Pons (tissue), 1 donor: ENCODE measurements around the gene BLTP3B.
"Not testable (repeated sequence)": the region's sequence is repeated elsewhere in the genome, so short reads cannot be mapped to it uniquely, and the experiment has no call there.

Source experiments
- DNase-seq: peaks from one replicate; pipeline ENCODE4 v3.0.0-alpha.2; 2016; ENCODE audit warnings: low spot score

The BLTP3B gene, protein sequence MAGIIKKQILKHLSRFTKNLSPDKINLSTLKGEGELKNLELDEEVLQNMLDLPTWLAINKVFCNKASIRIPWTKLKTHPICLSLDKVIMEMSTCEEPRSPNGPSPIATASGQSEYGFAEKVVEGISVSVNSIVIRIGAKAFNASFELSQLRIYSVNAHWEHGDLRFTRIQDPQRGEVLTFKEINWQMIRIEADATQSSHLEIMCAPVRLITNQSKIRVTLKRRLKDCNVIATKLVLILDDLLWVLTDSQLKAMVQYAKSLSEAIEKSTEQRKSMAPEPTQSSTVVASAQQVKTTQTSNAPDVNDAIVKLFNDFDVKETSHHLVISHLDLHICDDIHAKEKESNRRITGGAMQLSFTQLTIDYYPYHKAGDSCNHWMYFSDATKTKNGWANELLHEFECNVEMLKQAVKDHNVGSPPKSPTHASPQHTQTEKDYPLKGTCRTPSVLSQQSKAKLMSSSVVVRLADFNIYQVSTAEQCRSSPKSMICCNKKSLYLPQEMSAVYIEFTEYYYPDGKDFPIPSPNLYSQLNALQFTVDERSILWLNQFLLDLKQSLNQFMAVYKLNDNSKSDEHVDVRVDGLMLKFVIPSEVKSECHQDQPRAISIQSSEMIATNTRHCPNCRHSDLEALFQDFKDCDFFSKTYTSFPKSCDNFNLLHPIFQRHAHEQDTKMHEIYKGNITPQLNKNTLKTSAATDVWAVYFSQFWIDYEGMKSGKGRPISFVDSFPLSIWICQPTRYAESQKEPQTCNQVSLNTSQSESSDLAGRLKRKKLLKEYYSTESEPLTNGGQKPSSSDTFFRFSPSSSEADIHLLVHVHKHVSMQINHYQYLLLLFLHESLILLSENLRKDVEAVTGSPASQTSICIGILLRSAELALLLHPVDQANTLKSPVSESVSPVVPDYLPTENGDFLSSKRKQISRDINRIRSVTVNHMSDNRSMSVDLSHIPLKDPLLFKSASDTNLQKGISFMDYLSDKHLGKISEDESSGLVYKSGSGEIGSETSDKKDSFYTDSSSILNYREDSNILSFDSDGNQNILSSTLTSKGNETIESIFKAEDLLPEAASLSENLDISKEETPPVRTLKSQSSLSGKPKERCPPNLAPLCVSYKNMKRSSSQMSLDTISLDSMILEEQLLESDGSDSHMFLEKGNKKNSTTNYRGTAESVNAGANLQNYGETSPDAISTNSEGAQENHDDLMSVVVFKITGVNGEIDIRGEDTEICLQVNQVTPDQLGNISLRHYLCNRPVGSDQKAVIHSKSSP (N-terminal part only)

DNA sequence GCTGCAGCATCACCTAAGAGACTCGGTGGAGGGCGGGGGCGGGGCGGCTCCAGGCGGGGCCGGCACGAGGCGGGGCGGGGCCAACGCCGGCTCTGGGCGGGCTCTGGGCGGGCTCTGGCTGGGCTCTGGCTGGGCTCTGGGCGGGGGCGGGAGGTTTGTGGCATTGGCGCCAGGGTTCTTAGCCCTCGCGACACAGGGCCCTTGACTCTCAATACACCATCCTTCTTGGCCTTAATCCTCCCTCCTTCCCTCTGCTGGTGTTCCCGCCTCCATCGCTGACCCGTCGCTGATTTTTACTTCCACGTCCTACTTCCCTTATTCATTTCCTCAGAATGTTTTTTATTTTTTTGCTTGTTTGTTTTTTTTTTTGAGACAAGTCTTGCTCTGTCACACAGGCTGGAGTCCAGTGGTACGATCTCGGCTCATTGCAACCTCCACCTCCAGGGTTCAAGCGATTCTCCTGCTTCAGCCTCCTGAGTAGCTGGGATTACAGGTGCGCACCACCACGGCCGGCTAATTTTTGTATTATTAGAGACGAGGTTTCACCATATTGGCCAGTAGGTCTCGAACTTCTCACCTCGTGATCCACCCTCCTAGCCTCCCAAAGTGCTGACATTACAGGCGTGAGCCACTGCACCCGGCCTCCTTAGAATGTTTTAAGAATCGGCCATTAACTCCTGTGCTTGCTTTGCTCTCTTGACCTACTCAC is at the start of gene BLTP3B:
Gene BLTP3B (minus strand): TSS at position 24 of the 709 bp plus-strand sequence. CDS start 239 bp downstream, outside the sequence.
- DNase-seq = peak; percentile 81

DNA sequence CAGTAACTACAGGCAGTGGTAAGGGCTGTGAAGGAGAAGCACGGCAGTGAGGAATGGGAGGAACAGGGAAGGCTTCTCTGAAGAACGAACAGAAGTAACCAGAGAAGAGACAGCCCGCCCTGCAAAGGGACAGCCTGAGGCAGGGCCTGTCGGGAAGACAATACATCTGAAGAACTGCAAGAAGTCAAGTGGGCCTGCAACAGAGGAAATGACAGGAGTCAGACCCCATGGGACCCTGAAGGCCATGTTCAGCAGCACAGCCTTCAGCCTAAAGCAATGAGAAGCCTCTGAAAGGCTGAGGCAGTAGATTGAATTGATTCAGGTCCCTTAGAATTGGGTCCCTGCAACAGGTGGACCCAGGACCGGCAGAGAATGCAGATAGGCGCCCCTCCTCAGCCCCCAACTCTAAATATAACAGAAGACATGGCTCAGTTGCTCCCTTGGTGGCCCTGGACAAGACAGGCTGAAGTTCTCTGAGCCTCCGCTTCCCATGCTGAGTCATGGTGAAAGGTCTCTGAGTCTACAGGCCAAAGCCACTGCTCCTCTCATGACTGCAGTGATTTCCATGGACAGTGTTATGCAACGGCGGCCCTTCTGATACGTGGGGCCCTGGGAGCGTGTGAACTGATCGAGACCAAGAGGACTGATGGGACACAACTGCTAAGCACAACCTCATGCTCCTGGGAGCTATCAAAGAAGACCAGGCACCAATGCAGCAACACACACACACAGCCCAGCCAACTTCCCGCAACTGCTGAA is 47.1 kb upstream of the BLTP3B start:
- DNase-seq = no peak

DNA sequence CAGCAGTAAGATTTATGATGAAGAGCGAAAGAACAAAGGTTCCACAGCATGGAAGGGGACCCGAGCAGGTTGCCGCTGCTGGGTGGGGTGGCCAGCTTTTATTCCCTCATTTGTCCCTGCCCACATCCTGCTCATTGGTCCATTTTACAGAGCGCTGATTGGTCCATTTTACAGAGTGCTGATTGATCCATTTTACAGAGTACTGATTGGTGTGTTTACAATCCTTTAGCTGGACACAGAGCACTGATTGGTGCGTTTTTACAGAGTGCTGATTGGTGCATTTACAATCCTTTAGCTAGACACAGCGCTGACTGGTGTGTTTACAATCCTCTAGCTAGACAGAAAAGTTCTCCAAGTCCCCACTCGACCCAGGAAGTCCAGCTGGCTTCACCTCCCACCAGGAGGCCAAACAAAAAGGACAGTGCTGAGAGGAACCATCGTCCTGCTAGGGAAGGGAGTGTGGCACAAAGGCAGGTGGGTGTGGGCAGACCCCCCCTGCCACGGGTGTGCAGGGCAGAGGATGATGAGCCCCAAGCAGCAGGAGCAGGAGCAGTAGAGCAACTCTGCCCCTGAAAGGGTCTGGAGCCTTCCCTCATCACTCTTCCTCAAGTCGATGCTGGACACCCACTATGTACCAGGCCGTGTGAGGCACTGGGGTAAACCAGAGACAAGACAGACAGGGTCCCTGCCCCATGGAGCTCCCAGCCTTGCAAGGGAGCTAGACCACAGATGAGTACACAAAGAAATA is 46.4 kb upstream of the BLTP3B start:
- DNase-seq = not testable (repeated sequence)

DNA sequence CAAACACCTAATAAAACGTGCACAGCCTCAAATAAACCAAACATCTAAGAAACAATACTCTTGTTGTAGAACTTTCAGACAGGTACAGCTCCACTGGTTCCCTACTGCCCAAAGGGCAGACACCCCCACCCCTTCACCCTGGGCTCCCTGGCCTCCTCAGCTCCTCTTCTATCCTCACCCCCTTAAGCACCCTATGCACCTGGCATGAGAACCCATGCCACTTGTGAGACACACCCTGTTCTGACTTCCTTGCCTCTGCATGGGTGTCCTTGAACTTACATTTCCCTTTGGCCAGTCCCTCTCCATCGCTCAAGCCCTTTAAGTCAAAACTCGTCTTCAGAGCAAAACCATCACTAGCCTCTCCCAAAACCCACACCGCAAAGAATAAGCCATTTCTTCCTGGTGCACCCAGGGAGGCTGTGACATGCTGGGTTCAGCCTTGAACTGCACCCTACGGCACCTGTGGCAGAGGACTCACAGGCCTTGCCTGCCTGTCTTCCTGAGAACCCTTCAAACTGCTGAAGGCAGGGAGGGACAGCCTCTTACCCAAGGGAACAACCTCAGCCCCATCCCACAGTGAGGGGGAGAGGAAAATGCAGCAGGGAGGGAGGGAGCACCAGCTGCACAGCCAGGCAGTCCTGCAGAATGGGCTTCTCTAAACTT is 45.3 kb upstream of the BLTP3B start:
- DNase-seq = no peak

DNA sequence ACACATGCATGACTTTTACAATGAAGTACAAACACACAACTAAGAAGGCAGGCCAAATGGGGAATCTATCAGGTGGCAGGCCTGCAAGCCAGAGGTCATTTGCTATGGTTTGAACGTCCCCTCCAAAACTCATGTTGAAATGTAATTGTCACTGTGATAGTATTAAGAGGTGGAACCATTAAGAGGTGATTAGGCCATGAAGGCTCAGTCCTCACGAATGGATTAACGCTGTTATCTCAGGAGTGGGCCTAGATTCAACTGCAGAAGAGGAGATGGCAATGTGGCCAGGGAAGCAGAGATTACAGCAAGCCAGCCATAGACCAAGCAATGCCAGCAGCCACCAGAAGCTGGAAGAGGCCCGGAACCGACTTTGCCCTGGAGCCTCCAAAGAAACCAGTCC is 44.4 kb upstream of the BLTP3B start:
- DNase-seq = no peak

DNA sequence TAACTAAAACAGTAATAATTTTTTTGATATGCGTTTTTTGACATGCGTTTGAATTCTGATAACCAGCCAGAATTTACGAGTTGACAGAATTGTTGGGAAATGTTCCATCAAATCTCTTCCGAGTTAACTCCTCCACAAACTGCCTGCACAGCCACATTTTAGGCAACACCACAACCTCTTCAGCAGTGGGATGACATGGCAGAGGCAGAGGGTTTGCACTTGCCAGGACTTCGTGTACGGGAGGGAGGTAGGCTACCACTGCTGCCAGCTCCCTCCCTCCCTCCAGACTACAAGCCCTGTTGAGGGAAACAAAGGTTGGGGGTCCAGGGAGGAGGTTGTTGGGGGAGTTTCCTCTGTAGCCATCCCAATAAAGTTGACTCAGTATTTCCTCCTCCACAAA is 43.4 kb upstream of the BLTP3B start:
- DNase-seq = no peak

DNA sequence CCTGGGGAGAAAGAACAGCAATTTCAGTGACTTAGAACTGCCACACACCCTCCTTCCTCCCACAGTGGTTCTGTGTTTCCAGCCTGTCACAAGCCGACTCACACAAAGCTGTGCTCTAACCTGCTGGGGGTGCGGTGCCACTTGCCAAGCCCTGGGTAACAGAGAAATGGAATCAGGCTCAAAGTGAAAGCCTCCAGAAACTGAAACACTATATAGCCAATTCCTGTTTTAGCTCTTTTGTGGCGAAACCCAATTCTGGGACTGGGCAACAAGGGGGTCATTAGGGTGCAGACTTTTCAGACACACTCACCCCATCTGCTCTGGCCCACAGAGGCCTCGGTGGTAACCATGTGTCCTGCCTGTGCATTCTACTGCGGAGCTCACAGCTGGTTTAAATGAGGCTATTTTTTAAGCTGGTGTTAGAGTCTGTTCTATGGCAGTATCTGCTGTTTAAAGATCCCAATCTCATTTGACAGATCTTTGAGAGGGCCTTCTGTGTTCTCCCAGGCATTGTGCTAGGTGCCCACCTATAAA is 42.8 kb upstream of the BLTP3B start:
- DNase-seq = peak; percentile 34

DNA sequence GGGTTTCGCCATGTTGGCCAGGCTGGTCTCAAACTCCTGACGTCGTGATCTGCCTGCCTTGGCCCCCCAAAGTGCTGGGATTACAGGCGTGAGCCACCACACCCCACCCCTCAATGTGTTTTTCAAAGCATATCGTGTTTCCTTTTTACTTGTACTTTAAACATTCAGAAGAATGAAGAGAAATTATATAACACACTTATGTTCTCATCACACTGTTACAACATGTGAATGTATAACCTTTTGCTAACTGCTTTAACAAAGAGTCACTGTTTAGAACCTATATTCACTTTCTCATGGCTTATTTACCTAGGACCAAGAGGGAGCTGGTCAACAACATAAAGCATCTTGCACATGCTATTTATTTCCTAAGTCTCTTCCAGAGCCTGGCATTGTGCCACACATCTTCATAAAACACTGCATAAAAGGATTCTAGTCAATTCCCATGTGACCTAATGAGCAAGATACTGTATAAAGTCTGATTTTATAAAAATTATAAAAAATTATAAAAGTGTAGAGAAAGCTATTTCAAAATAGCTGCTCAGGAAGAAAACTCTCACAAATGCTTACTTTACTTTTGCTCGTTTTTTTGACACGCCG is 42.0 kb upstream of the BLTP3B start:
- no peak for DNase-seq

DNA sequence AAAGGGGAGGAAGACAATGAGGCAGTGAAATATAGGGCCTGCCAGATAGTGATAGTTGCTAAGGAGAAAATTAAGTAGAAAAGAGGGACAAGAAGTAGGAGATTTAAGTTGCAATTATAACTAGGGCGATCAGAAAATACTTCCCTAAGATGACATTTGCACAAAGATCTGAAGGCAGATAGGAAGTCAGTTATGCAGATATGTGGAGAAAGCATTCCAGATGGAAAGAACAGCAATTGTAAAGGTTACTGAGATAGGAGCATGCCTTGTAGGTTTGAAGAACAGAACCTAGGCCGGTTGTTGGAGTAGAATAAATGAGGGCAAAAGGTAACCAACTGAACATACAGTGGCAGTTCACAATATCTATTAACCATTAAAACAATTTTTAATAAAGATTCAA is 36.6 kb upstream of the BLTP3B start:
- DNase-seq = no peak

DNA sequence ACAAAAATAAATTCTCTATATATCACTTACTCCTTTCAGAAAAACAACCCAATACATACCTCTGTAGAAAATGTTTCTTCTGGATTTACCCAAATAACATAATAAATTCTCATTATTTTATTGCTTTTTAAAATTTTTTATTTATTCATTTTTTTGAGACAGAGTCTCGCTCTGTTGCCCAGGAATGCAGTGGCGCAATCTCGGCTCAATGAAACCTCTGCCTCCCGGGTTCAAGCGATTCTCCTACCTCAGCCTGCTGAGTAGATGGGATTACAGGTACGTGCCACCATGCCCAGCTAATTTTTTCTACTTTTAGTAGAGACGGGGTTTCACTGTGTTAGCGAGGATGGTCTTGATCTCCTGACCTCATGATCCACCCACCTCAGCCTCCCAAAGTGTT is 33.8 kb upstream of the BLTP3B start:
- DNase-seq = not testable (repeated sequence)

DNA sequence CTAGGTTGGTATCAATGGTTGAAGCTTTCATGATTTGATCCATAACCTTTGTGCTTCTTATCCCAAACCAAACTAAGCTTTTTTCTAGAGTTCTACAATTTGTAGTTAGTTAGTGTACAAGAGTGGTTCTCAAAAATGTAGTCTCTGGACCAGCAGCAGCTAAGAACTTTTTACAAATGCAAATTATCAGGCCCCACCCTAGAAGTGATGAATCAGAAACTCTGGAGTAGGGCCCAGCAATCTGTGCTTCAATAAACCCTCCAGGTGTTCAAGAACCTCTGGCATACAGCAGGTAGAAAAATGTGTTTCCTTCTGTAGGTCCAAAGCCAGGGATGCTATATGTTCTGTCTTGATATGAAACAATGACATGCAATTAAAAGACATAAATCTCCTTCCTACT is 31.8 kb upstream of the BLTP3B start:
- DNase-seq = no peak

DNA sequence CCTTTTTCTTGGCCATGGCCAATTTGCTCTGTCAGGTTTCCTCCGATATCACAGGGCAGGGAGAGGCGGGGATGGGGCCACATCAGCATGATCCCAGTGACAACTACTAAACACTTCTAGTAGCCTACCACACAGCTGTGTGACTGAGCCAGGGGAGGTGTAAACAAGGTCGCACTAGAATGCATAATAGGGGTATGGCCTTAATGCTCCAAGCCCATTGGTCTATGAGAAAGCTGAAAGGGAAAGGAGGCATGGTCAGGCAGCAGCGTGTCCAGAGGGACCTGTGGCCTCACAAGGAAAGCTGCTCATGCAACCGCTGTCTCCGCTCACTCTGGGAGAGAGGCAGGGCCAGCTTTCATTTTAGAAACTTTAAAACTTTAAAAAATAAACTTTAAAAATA is 30.4 kb upstream of the BLTP3B start:
- DNase-seq = no peak

DNA sequence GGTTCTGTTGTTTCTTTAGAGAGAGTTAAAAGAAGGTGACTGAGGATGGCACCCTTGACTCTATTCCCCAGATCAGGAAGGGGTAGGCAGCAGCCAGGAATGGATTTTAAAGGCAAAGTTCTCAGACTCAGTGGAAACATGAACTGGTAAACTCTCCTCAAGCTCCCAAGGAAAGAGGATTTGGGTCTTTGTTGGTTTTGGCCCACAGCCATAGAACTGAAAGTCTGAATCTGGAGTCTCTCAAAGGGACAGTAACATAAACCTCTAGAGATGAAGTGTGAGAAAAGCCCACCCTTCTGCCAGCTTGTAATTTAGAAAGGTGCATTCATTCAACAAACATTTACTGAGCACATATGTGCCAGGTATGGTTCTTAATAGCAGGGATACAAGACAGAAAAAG is 28.6 kb upstream of the BLTP3B start:
- DNase-seq = no peak

DNA sequence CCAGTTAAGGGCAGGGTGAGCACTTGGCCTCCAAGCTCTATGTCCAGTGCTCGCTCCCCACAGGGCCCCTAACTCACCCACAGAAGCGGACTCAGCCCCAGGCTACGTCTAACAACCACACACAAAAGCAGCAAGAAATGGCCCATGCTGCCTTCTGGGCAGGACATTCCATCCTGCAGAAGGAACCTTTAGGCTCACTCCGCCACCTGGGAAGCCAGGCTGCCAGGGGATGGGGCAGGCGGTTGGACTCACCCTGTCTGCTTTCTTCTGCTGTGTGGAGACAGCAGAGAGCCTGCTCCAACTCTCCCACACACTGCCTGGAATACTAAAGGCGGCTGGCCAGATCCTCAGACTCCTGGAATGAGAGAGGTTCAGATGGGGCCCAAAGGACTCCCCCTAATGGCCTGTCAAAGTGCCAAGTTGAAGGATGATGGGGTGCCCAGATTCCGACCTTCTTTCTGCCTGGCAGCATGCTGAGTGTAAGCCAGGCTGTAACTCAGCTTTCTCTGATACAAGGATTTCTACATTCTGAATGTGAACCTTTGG is 27.7 kb upstream of the BLTP3B start:
- DNase-seq = peak; percentile 20

DNA sequence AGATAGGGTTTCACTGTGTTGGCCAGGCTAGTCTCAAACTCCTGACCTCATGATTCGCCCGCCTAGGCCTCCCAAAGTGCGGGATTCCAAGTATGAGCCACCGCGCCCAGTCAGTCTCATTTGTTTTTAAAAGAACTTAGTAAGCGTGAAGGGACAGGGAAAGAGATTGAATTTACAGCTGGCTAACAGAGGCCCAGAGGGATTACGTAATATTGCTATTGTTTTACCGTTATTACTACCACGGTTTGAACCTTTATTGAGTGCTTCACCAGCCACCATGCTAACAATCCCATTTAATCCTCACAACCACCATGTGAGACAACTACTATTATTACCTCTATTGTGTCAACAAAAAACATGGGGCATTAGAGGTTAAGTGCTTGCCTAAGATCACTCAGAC is 26.7 kb upstream of the BLTP3B start:
- DNase-seq = no peak

DNA sequence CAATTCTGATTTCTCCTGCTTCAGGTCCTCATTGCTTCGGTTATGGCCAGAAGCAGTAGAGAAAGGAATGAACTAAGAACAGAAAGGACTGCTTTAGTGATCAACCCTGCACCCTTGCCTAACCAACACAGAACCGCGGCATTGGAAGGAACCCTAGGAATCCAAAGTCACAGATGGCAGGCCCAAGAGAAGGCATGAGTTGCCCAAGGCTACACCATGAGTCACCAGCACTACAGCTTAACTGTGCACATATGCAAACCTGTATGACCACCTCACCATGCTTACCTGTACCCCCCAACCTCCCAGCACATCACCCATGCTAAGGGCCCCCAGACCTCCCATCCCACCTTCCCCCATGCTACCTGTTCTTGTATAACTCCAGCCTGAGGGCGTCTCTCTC is 25.9 kb upstream of the BLTP3B start:
- no peak for DNase-seq

DNA sequence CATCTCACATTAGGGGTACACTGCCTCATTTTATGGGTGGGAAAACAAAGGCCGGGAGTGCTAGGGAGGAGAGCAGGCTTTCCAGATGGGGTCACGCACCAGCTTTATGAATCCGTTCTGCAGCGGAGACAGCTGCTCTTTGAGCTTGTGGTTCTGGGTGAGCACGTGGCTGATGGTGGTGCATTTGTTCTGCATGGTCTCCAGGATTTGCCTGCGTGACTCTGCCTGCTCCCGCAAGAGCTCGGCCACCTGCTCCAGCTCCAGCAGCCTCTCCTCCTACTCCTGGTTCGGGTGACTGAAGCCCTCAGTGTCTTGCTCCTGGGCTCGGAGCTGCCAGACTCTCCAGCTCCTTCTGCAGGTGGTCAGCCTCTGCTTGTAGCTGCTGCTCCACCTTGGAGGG is 23.6 kb upstream of the BLTP3B start:
- DNase-seq = no peak

DNA sequence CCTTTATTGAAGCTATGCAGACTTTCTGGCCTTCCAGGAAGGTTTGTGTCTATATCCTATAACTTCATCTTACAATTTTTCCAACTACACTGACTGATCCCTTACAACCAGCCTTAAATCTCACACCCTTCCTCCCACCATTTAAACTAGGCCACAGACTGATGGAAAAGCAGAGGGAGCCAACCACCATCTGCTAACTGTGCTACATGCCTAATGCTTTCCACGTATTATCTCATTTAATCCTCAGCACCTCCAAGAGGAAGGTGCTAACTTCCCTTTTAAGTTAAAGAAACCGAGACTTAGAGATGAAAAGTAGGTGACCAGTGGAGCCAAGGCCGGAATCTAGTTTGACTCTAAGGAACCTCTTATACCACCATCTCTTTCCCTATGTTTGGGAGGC is 22.7 kb upstream of the BLTP3B start:
- DNase-seq = no peak
